ENCODE data around the gene IMPG1. TPM values are rescaled to one million over a fixed set of nuclear protein-coding genes. Genes with fewer than 3 reads are reported as not detected.

The IMPG1 gene
- total RNA-seq = not detected

GRCh38 chr6:76072562-76072961 is at the start of gene IMPG1:
IMPG1 (minus strand) TSS chr6:76072662; CDS start chr6:76072488, 174 bp downstream.
- no peak for DNase-seq

GRCh38 chr6:76120302-76120701 is 47.8 kb upstream of the IMPG1 start:
- no peak for DNase-seq

GRCh38 chr6:76073281-76073680 is 819 bp upstream of the IMPG1 start:
- DNase-seq = no peak

GRCh38 chr6:76057469-76057868 is 15.0 kb downstream of the IMPG1 start:
- no peak for DNase-seq

GRCh38 chr6:76052314-76052713 is 20.1 kb downstream of the IMPG1 start:
- DNase-seq = no peak

GRCh38 chr6:76043690-76044089 is 28.8 kb downstream of the IMPG1 start:
- DNase-seq = no peak

GRCh38 chr6:76035713-76036112 is 36.7 kb downstream of the IMPG1 start:
- DNase-seq = no peak

GRCh38 chr6:76026101-76026500 is 46.4 kb downstream of the IMPG1 start:
- DNase-seq = no peak

GRCh38 chr6:76014626-76015530 is 57.6 kb downstream of the IMPG1 start:
- no peak for DNase-seq

- no peak for DNase-seq
These were observed 68.3 kb downstream of the IMPG1 start for GRCh38 chr6:76004202-76004601.

GRCh38 chr6:76003686-76004085 is 68.8 kb downstream of the IMPG1 start:
- DNase-seq = no peak

GRCh38 chr6:76003113-76003512 is 69.3 kb downstream of the IMPG1 start:
- no peak for DNase-seq

GRCh38 chr6:76000629-76001028 is 71.8 kb downstream of the IMPG1 start:
- no peak for DNase-seq

GRCh38 chr6:75997696-75998095 is 74.8 kb downstream of the IMPG1 start:
- no peak for DNase-seq

GRCh38 chr6:75993236-75994162 is 79.0 kb downstream of the IMPG1 start:
- DNase-seq = no peak

GRCh38 chr6:75991941-75992340 is 80.5 kb downstream of the IMPG1 start:
- DNase-seq = no peak

GRCh38 chr6:75986935-75987334 is 85.5 kb downstream of the IMPG1 start:
- DNase-seq = no peak

- DNase-seq = no peak
These were observed 96.6 kb downstream of the IMPG1 start for GRCh38 chr6:75975904-75976303.

- DNase-seq = no peak
These were observed 102.4 kb downstream of the IMPG1 start for GRCh38 chr6:75970093-75970492.

GRCh38 chr6:75968143-75968542 is 104.3 kb downstream of the IMPG1 start:
- no peak for DNase-seq

- no peak for DNase-seq
These were observed 108.9 kb downstream of the IMPG1 start for GRCh38 chr6:75963569-75963968.

- no peak for DNase-seq
These were observed 120.3 kb downstream of the IMPG1 start for GRCh38 chr6:75952128-75952527.

GRCh38 chr6:75947935-75948334 is 124.5 kb downstream of the IMPG1 start:
- no peak for DNase-seq
